ENCODE data around the gene SKA3.

SKA3 gene

GRCh38 chr13:21111546-21111945 is 64.8 kb downstream of the SKA3 start:
- no peak for DNase-seq

- no peak for DNase-seq
Observed at GRCh38 chr13:21109168-21109567, 67.2 kb downstream of the SKA3 start.

- no peak for DNase-seq
Observed at GRCh38 chr13:21106089-21106488, 70.3 kb downstream of the SKA3 start.

GRCh38 chr13:21104199-21105019 is 71.9 kb downstream of the SKA3 start:
- no peak for DNase-seq
